Neuronal stem cell (in vitro differentiated cells): ENCODE data around the gene NATD1.
"Not testable (repeated sequence)": the region's sequence is repeated elsewhere in the genome, so short reads cannot be mapped to it uniquely, and the experiment has no call there.

Experiments used
- DNase-seq: peaks from one replicate; pipeline ENCODE4 v3.0.0-alpha.2; 2013; ENCODE audit warnings: low spot score
- H2AFZ ChIP-seq: one replicate; pipeline ENCODE4 v1.6.1; 2013; ENCODE audit warnings: mild to moderate bottlenecking, low read length, inconsistent platforms
- H2AK5ac ChIP-seq: 2 replicates; pipeline ENCODE4 v1.6.1; 2013; ENCODE audit warnings: low read depth, mild to moderate bottlenecking, inconsistent platforms, low read length, moderate library complexity, mixed read lengths
- H2BK120ac ChIP-seq: 2 replicates; pipeline ENCODE4 v1.6.1; 2013; ENCODE audit warnings: low read depth, mild to moderate bottlenecking, inconsistent platforms, low read length, moderate library complexity, mixed read lengths
- H2BK12ac ChIP-seq: one replicate; pipeline ENCODE4 v1.6.1; 2013; ENCODE audit warnings: low read length, inconsistent platforms
- H2BK15ac ChIP-seq: 2 replicates; pipeline ENCODE4 v1.6.1; 2013; ENCODE audit warnings: mild to moderate bottlenecking, low read length, inconsistent platforms, mixed read lengths
- H2BK5ac ChIP-seq: one replicate; pipeline ENCODE4 v1.6.1; 2013; ENCODE audit warnings: inconsistent platforms, mild to moderate bottlenecking, low read length, moderate library complexity
- H3K14ac ChIP-seq: one replicate; pipeline ENCODE4 v1.6.1; 2013; ENCODE audit warnings: low read length, inconsistent platforms
- H3K18ac ChIP-seq: 2 replicates; pipeline ENCODE4 v1.6.1; 2013; ENCODE audit warnings: low read length, inconsistent platforms
- H3K23ac ChIP-seq: 2 replicates; pipeline ENCODE4 v1.6.1; 2013; ENCODE audit warnings: low read depth, mild to moderate bottlenecking, mixed read lengths, low read length, inconsistent platforms; ENCODE audit not compliant: poor library complexity
- H3K27ac ChIP-seq: replicated peaks from 3 replicates; pipeline ENCODE4 v1.5.1; 2013; ENCODE audit warnings: low read length, inconsistent platforms
- H3K27me3 ChIP-seq, 3 experiments: 2 replicates each; pipeline ENCODE4 v1.6.1; 2013; ENCODE audit warnings: low read length in 3 of 3, mild to moderate bottlenecking in 2 of 3, inconsistent platforms in 1 of 3, low read depth in 1 of 3, mixed read lengths in 1 of 3, moderate library complexity in 1 of 3; ENCODE audit not compliant: control insufficient read depth in 3 of 3, insufficient read depth in 3 of 3
- H3K36me3 ChIP-seq, 2 donors: replicated peaks in 1 of 2; 2 replicates each; pipeline ENCODE4 v1.6.1; 2013; ENCODE audit warnings: low read length in 2 of 2; ENCODE audit not compliant: control insufficient read depth in 2 of 2, insufficient read depth in 2 of 2
- H3K4ac ChIP-seq: 2 replicates; pipeline ENCODE4 v1.6.1; 2013; ENCODE audit warnings: inconsistent platforms, mild to moderate bottlenecking, low read length, moderate library complexity
- H3K4me1 ChIP-seq, 2 donors: 1 replicate in 1 of 2; 2 replicates in 1 of 2; pipeline ENCODE4 v1.6.1; 2013; ENCODE audit warnings: low read length in 2 of 2, low read depth in 1 of 2; ENCODE audit not compliant: control insufficient read depth in 2 of 2, insufficient read depth in 1 of 2
- H3K4me2 ChIP-seq: one replicate; pipeline ENCODE4 v1.6.1; 2013; ENCODE audit warnings: mild to moderate bottlenecking, low read length, inconsistent platforms; ENCODE audit not compliant: insufficient read depth, poor library complexity, severe bottlenecking
- H3K4me3 ChIP-seq, 2 donors: 2 replicates each; pipeline ENCODE4 v1.5.1; 2013; ENCODE audit warnings: low read length in 2 of 2, mild to moderate bottlenecking in 2 of 2, inconsistent platforms in 1 of 2, moderate library complexity in 1 of 2
- H3K79me1 ChIP-seq: one replicate; pipeline ENCODE4 v1.6.1; 2013; ENCODE audit warnings: low read depth, mild to moderate bottlenecking, inconsistent platforms, low read length, moderate library complexity
- H3K9ac ChIP-seq: one replicate; pipeline ENCODE4 v1.6.1; 2013; ENCODE audit warnings: mild to moderate bottlenecking, low read depth, low read length, inconsistent platforms; ENCODE audit not compliant: poor library complexity
- H3K9me3 ChIP-seq, 2 donors: replicated peaks in 1 of 2; 2 replicates each; pipeline versions ENCODE3 to v1.6.1; 2013; ENCODE audit warnings: low read length in 2 of 2, mild to moderate bottlenecking in 2 of 2, inconsistent platforms in 1 of 2, low read depth in 1 of 2, mixed read lengths in 1 of 2, moderate library complexity in 1 of 2; ENCODE audit not compliant: control insufficient read depth in 2 of 2, insufficient read depth in 1 of 2
- H4K8ac ChIP-seq: one replicate; pipeline ENCODE4 v1.6.1; 2013; ENCODE audit warnings: low read depth, mild to moderate bottlenecking, inconsistent platforms, low read length, moderate library complexity
- H4K91ac ChIP-seq: one replicate; pipeline ENCODE4 v1.6.1; 2013; ENCODE audit warnings: low read length, low read depth, mild to moderate bottlenecking, inconsistent platforms; ENCODE audit not compliant: poor library complexity
- WGBS, 2 donors: extraction: QIAGEN DNeasy Blood & Tissue Kit; methylation state at CpG; one replicate each; pipeline ENCODE4 v1.1.7; 2013; ENCODE audit warnings: missing lambda C conversion rate in 2 of 2, mixed read lengths in 1 of 2; ENCODE audit not compliant: insufficient read length in 2 of 2, insufficient replicate concordance in 1 of 2; ENCODE audit errors: extremely low coverage in 2 of 2; 5-methylcytosine and 5-hydroxymethylcytosine counted together

The NATD1 gene

DNA sequence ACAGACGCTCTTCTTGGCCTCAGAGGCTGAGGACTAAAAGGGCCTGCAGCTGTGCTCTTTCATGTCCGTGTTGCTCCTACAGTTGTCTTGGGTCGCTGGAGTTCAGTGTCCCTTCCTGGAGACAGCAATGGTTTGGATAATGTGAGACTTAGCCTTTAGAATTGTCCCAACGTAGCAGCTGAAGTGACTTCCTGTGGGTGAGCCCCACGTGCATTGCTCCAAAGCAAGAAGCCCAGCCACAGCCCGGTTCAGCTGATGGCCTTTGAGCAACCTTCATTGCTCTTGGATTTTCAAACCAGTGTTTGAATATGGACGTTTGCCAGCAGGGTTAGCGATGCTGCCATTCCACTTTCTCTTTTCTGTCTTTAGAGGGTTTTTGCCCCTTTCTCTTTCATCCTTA is 59.0 kb downstream of the NATD1 start:
- Histone ChIP-seq H3K4me2 (no peak overlapping the region), H3K9me3 (no peaks in the 10 kb centered on the region), H3K4me1 (no peaks in the 10 kb centered on the region), H3K4me3 (no peak overlapping the region), H4K91ac (no peak overlapping the region), H2BK15ac (no peak overlapping the region), H3K9ac (no peak overlapping the region), H2BK12ac (no peak overlapping the region), H3K79me1 (peaks cover 5% of the 10 kb centered on the region), H2BK120ac (no peak overlapping the region), H2AK5ac (no peak overlapping the region), H3K4ac (no peak overlapping the region), H4K8ac (no peak overlapping the region), H3K27me3 (no peaks in the 10 kb centered on the region), H2BK5ac (no peak overlapping the region), H3K18ac (no peak overlapping the region), H3K27ac (no peak overlapping the region), H3K36me3 (peaks cover 19 to 70% of the 10 kb centered on the region in 2 donors), H3K14ac (no peak overlapping the region), H2AFZ (no peak overlapping the region), H3K23ac (no peak overlapping the region)
- no CpG with 5 or more reads among the region's 8 CpGs for WGBS, 2 donors
- no peak for DNase-seq

DNA sequence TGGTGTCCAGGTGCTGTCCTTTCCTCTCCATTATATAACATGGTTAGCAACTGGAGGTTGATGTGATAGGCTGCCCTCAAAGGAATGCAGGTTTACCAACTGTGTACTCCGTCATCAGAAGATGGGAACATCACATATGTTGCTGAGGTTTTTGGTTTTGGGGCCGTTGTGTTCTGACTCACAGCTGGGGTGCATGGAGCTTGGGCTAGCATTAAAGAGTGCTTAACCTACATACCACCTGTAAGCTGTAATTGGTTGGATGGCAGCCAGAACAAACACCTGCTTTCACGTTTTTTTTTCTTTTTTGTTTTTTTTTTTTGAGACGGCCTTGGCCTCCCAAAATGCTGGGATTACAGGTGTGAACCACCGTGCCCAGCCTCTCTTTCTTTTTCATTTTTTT is 60.2 kb downstream of the NATD1 start:
- no peak overlapping the region for H2BK5ac ChIP-seq
- no peak overlapping the region for H4K91ac ChIP-seq
- H3K18ac ChIP-seq, result no peak overlapping the region
- peaks cover 14 to 72% of the 10 kb centered on the region in 2 donors for H3K36me3 ChIP-seq
- no peak overlapping the region for H2BK15ac ChIP-seq
- H2BK120ac ChIP-seq, result no peak overlapping the region
- no peak overlapping the region for H3K4me2 ChIP-seq
- WGBS, 2 donors, result no CpG with 5 or more reads among the region's 5 CpGs
- H3K4me1 ChIP-seq, result no peaks in the 10 kb centered on the region
- DNase-seq, result no peak
- no peaks in the 10 kb centered on the region for H3K27me3 ChIP-seq
- no peak overlapping the region for H2BK12ac ChIP-seq
- H2AFZ ChIP-seq, result no peak overlapping the region
- no peak overlapping the region for H3K27ac ChIP-seq
- no peaks in the 10 kb centered on the region for H3K79me1 ChIP-seq
- no peaks in the 10 kb centered on the region for H3K9me3 ChIP-seq
- no peak overlapping the region for H3K4ac ChIP-seq
- H3K9ac ChIP-seq, result no peak overlapping the region
- H2AK5ac ChIP-seq, result no peak overlapping the region
- no peak overlapping the region for H3K23ac ChIP-seq
- H4K8ac ChIP-seq, result no peak overlapping the region
- H3K4me3 ChIP-seq, result no peak overlapping the region
- no peak overlapping the region for H3K14ac ChIP-seq

DNA sequence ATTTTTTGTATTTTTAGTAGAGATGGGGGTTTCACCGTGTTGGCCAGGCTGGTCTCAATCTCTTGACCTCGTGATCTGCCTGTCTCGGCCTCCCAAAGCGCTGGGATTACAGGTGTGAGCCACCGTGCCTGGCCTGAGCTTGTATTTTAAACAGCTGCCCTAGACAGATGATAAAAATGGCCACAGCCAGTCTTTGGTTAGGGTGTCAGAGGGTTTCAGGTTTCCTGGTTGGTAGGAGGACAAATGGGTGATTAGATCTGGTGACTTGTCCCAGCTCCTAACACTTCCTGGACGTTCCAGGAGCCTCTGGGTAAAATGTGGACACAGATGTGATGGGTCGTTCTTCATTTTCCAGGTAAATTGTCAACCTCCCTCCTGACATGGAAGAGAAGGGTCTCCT is 60.8 kb downstream of the NATD1 start:
- not testable (repeated sequence) for H2BK15ac ChIP-seq, H2BK12ac ChIP-seq, H3K14ac ChIP-seq, H3K4ac ChIP-seq, H4K91ac ChIP-seq, H3K18ac ChIP-seq, H2BK120ac ChIP-seq, H3K4me1 ChIP-seq, H3K9ac ChIP-seq, H3K23ac ChIP-seq, H2AK5ac ChIP-seq, H3K27me3 ChIP-seq, H3K27ac ChIP-seq, H3K79me1 ChIP-seq, H3K4me2 ChIP-seq, DNase-seq, H4K8ac ChIP-seq, H3K4me3 ChIP-seq, H2BK5ac ChIP-seq, H2AFZ ChIP-seq, H3K9me3 ChIP-seq
- H3K36me3 ChIP-seq, result peaks cover 9 to 66% of the 10 kb centered on the region in 2 donors
- no CpG with 5 or more reads among the region's 7 CpGs for WGBS, 2 donors

DNA sequence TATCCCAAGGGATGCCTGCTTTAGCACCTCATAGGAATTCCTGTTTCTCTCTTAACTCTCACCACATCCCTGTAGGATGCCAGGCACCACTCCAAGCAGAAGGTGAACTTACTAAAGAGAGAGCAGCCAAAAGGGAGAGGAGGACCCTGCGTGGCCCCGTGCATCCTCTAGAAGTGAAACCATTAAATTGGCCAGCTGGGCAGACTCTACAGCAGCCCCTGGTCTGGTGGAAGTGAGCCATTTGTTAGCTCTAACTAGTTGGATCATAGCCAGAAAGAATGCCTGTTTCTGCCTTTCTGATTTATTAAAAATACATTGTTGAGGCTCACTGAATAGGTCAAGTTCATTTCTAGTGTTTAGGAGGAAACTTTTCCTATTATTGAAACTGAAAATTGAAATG is 61.5 kb downstream of the NATD1 start:
- no peak overlapping the region for H2BK15ac ChIP-seq
- H3K9me3 ChIP-seq, result no peaks in the 10 kb centered on the region
- H4K8ac ChIP-seq, result no peak overlapping the region
- H2BK12ac ChIP-seq, result no peak overlapping the region
- H3K27me3 ChIP-seq, result no peaks in the 10 kb centered on the region
- H2BK5ac ChIP-seq, result no peak overlapping the region
- no peak overlapping the region for H3K14ac ChIP-seq
- H2AFZ ChIP-seq, result no peak overlapping the region
- H3K27ac ChIP-seq, result no peak overlapping the region
- no peak overlapping the region for H4K91ac ChIP-seq
- no peak overlapping the region for H3K23ac ChIP-seq
- no peak for DNase-seq
- no peak overlapping the region for H3K18ac ChIP-seq
- H3K79me1 ChIP-seq, result no peaks in the 10 kb centered on the region
- peaks cover 8 to 60% of the 10 kb centered on the region in 2 donors for H3K36me3 ChIP-seq
- H3K4ac ChIP-seq, result no peak overlapping the region
- no peak overlapping the region for H3K9ac ChIP-seq
- no peaks in the 10 kb centered on the region for H3K4me1 ChIP-seq
- H3K4me3 ChIP-seq, result no peak overlapping the region
- no peak overlapping the region for H2BK120ac ChIP-seq
- H2AK5ac ChIP-seq, result no peak overlapping the region
- no peak overlapping the region for H3K4me2 ChIP-seq
- WGBS, 2 donors, result no CpG with 5 or more reads among the region's 2 CpGs
